Pancreas (tissue), 10 donors: ENCODE data around the gene DNAJB2. TPM values are rescaled to one million over a fixed set of nuclear protein-coding genes. Genes with fewer than 3 reads are reported as not detected.
"Not testable (repeated sequence)": the region's sequence is repeated elsewhere in the genome, so short reads cannot be mapped to it uniquely, and the experiment has no call there.

Experiments
- ATAC-seq, 4 donors: fragments of 200-7000 bp; cut with Tn5 transposase; one replicate each; pipeline versions ENCODE4 v1.8.0 to v1.9.1; 2020; ENCODE audit warnings: mild to moderate bottlenecking in 4 of 4, moderate library complexity in 4 of 4
- DNase-seq, 6 donors: peaks; one replicate each; pipeline ENCODE4 v3.0.0-alpha.2; 2020
- FAIRE-seq: peaks from 2 replicates; lab custom pipeline; 2012; peaks lifted over from hg19 to GRCh38; lab: Jason Lieb, UNC
- H3K27ac ChIP-seq, 4 donors: fragments of 200-600 bp; sonication (generic); 1 replicate in 3 of 4; 2 replicates in 1 of 4; pipeline versions ENCODE4 v1.5.0 to v1.8.0; 2020
- H3K27me3 ChIP-seq, 4 donors: fragments of 200-600 bp; one replicate each; pipeline ENCODE4 v1.8.0; 2021
- H3K36me3 ChIP-seq, 3 donors: fragments of 200-600 bp; sonication (generic) in 1 of 3; one replicate each; pipeline versions ENCODE4 v1.5.0 to v1.8.0; 2020 to 2021
- H3K4me1 ChIP-seq, 3 donors: fragments of 200-600 bp; one replicate each; pipeline ENCODE4 v1.8.0; 2021
- H3K4me3 ChIP-seq, 4 donors: fragments of 200-600 bp; sonication (generic) in 2 of 4; one replicate each; pipeline versions ENCODE4 v1.5.0 to v1.8.0; 2020 to 2021
- H3K9me3 ChIP-seq, 4 donors: fragments of 200-600 bp; one replicate each; pipeline ENCODE4 v1.8.0; 2021
- WGBS, 2 donors: extraction: QIAGEN DNeasy Blood & Tissue Kit; methylation state at CpG; one replicate each; pipeline ENCODE4 v1.1.7; 2013; 5-methylcytosine and 5-hydroxymethylcytosine counted together
- intact Hi-C, 3 donors: fragments of 100-400 bp; cut with DNase I; formaldehyde crosslinking; loops; one replicate each; pipeline versions ENCODE4 v1.11.1 to v1.14.2; 2022
- polyA plus RNA-seq, 2 donors: library from polyadenylated mRNA; stranded (reverse); fragments of 200-250 nt; gene quantifications; one replicate each; pipeline ENCODE4 v1.2.3, GENCODE V29; 2013
- total RNA-seq, 6 donors: library from RNA; stranded (reverse); fragmentation: NEBNext Ultra II Directional in 4 of 6; extraction: Animal tissue kit (Norgen Biotek cat#: 25700) in 4 of 6; gene quantifications; one replicate each; pipeline versions ENCODE4 v1.2.1 to v1.2.4, GENCODE V29; 2021 to 2023
- TF ChIP-seq, protein P1 (sequence below), 4 donors: fragments of 200-600 bp; sonication (generic) in 3 of 4; IDR thresholded peaks; one replicate each; pipeline versions ENCODE4 v1.5.0 to v1.8.0; 2021; ENCODE audit warnings: antibody characterized with exemption in 4 of 4
- donor health status: healthy with polysubstance abuse.
- donor health status: DM: no; HTN: no; CAD: no; lungs with moderate emphysema.
- donor health status: DM: no; HTN: no; CAD: no.
- donor health status: control.
- donor health status: control.
- donor health status: Bipolar disorder and iron deficiency.
- donor health status: DM: yes; HTN: yes; CAD: no.
- donor health status: DM: no; HTN: no; CAD: no.
- donor health status: DM: no; HTN: no; CAD: no.
- donor health status: DM: yes; HTN: yes; CAD: no.

The DNAJB2 gene
- total and polyA plus RNA-seq, 8 donors, result 44.5 to 96.3 (median 63.0) TPM

DNA sequence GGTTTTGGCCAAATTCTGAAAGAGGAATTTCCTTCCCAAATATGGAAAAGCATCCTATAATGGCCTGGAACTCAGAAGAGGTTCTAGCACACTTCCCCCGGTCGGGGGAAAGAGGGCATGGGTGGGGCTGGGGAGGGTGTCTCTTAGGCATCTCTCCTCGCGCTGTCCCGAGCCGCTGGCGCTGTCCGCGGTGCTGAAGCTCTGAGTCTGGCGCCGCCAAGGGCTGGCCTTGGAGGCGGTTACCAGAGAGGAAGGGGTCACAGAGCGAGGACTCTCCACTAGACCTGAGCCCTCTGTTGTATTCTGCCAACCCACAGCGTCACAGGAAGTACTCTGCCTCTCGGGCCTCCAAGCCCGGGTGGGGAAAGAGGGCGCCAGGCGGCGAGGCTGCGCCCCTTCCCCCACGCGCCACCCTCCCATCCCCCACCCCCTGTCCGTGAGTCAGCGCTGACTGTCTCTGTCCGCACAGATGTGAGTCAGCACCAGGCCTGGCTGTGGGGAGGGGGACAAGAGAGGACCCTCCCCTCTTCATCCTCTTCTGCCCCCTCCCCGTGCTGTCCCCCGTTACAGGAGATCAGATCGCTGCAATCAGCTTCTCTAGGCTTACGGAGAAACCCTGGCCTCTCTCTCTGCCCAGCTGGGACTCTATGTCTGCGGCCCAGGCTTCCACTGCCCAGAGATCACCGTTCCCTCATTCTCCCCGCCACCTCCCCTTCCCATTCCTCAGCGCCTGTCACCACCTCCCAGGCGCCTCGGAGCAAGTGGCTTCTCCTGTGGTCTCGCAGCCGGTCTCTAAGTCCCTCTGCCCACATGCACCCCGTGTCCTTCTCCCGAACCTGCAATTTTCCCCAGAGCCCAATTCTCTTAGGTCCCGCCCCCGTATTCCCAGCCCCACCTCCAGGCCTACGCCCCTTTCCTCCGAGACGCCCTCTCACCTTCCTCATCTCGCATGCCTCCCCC, 29.3 kb downstream of the DNAJB2 start:
- no peaks in the 10 kb centered on the region for H3K36me3 ChIP-seq
- H3K27ac ChIP-seq, result no peak overlapping the region
- H3K4me3 ChIP-seq, result peak overlapping the region in 1 of 4 donors; percentile 6
- ATAC-seq (peak; percentile 79 to 97 (median 84)), DNase-seq (peak in 5 of 6 donors; percentile 53 to 89 (median 77)), FAIRE-seq (no peak)
- H3K4me1 ChIP-seq, result no peaks in the 10 kb centered on the region
- TF ChIP-seq, protein P1, sequence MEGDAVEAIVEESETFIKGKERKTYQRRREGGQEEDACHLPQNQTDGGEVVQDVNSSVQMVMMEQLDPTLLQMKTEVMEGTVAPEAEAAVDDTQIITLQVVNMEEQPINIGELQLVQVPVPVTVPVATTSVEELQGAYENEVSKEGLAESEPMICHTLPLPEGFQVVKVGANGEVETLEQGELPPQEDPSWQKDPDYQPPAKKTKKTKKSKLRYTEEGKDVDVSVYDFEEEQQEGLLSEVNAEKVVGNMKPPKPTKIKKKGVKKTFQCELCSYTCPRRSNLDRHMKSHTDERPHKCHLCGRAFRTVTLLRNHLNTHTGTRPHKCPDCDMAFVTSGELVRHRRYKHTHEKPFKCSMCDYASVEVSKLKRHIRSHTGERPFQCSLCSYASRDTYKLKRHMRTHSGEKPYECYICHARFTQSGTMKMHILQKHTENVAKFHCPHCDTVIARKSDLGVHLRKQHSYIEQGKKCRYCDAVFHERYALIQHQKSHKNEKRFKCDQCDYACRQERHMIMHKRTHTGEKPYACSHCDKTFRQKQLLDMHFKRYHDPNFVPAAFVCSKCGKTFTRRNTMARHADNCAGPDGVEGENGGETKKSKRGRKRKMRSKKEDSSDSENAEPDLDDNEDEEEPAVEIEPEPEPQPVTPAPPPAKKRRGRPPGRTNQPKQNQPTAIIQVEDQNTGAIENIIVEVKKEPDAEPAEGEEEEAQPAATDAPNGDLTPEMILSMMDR (IDR thresholded peaks at IDR 0.05), result no peak
- H3K27me3 ChIP-seq, result peaks cover 0 to 13% (median 2%) of the 10 kb centered on the region in 4 donors
- WGBS, 2 donors, result 5 to 6% methylated on average over 43 to 45 of the region's 45 CpGs
- no peaks in the 10 kb centered on the region for H3K9me3 ChIP-seq
- intact Hi-C loops, result loop anchor here in 2 of 3 donors (10.0 kb wide), 2 partner anchors 144 to 274 kb away; partner anchors contain the start of gene NHEJ1 (in 1 of the 2)

DNA sequence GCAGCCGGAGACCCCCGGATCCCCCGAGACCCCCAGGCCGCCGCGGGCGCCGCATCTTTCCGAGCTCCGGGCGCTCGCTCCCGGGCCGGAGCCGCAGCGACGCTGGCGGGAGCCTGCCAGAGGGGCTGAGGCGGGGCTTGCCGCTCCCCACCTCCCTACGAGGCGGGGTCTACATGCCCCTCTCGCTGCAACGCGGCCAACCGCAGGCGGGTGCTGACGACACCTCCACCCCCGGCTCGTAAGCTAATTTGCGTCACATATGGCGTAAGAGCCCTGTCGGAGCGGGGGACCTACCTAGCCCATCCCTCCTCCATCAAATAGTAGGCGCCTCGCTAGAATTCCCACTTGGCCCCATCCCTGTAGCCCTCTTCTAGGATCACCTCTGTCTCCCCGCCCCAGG, 30.1 kb downstream of the DNAJB2 start, which contains the start of gene PTPRN:
TSS of gene PTPRN (minus strand) at position 124 of the 400 bp plus-strand sequence. CDS start at position 55, 69 bp downstream.
- Histone ChIP-seq H3K27ac (no peak within 1 kb of the TSS), H3K4me1 (no peaks in the 10 kb centered on the region), H3K36me3 (no peaks in the 10 kb centered on the region), H3K27me3 (peaks cover 0 to 13% (median 2%) of the 10 kb centered on the region in 4 donors), H3K9me3 (no peaks in the 10 kb centered on the region), H3K4me3 (peak within 1 kb of the TSS in 1 of 4 donors; percentile 6)
- DNase-seq (no peak), ATAC-seq (peak in 3 of 4 donors; percentile 37 to 87 (median 81)), FAIRE-seq (no peak)
- WGBS, 2 donors, result 4% methylated on average over 35 to 37 of the region's 37 CpGs
- TF ChIP-seq, protein P1 (IDR thresholded peaks at IDR 0.05), result no peak
- intact Hi-C loops, result loop anchor here in 2 of 3 donors (10.0 kb wide), 2 partner anchors 144 to 274 kb away; partner anchors contain the start of gene NHEJ1 (in 1 of the 2)

DNA sequence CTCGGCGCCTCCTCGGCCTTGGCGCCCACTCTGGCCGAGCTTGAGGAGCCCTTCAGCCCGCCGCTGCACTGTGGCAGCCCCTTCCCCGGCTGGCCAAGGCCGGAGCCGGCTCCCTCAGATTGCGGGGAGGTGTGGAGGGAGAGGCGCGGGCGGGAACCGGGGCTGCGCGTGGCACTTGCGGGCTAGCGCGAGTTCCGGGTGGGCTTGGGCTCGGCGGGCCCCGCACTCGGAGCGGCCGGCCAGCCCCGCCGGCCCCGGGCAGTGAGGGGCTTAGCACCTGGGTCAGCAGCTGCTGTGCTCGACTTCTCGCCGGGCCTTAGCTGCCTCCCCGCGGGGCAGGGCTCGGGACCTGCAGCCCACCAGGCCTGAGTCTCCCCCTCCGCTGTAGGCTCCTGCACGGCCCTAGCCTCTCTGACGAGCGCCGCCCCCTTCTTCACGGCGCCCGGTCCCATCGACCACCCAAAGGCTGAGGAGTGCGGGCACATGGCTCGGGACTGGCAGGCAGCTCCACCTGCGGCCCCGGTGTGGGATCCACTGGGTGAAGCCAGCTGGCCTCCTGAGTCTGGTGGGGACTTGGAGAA, 33.6 kb downstream of the DNAJB2 start:
- H3K36me3 ChIP-seq, H3K4me1 ChIP-seq, H3K27ac ChIP-seq, intact Hi-C loops, ATAC-seq, DNase-seq, H3K9me3 ChIP-seq, H3K4me3 ChIP-seq, FAIRE-seq: not testable (repeated sequence)
- H3K27me3 ChIP-seq, result peaks cover 0 to 13% (median 2%) of the 10 kb centered on the region in 4 donors
- WGBS, 2 donors, result 80 to 84% methylated on average over 31 to 49 of the region's 49 CpGs

DNA sequence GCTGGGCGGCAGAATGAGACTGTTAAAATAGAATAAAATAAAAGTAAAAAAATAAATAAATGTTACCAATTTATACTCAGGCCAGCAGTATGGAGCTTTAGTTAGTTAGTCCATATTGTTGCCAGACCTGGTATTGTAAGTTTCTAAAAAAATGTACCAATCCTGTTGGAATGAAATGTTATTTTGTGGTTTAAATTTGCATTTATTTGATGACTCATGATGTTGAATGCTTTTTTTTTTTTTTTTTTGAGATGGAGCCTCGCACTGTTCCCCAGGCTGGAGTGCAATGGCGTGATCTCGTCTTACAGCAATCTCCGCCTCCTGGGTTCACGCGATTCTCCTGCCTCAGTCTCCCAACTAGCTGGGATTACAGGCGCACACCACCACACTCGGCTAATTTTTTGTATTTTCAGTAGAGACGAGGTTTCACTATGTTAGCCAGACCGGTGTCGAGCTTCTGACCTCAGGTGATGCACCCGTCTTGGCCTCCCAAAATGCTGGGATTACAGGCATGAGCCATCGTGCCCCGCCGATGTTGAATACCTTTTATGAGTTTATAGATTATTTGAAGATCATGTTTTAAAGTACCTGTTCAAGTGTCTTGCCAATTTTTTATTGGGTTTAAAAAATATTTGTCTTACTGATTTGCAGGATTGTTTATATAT, 35.8 kb downstream of the DNAJB2 start:
- FAIRE-seq, result no peak
- no peak for DNase-seq
- H3K27ac ChIP-seq, result no peak overlapping the region
- ATAC-seq, result no peak
- peaks cover 0 to 1% (median 0%) of the 10 kb centered on the region in 4 donors for H3K27me3 ChIP-seq
- no peaks in the 10 kb centered on the region for H3K4me1 ChIP-seq
- no peaks in the 10 kb centered on the region for H3K9me3 ChIP-seq
- TF ChIP-seq, protein P1 (IDR thresholded peaks at IDR 0.05), result no peak
- H3K4me3 ChIP-seq, result no peak overlapping the region
- intact Hi-C loops, result no loop called here
- 85 to 86% methylated on average over 16 of the region's 16 CpGs for WGBS, 2 donors
- H3K36me3 ChIP-seq, result no peaks in the 10 kb centered on the region

DNA sequence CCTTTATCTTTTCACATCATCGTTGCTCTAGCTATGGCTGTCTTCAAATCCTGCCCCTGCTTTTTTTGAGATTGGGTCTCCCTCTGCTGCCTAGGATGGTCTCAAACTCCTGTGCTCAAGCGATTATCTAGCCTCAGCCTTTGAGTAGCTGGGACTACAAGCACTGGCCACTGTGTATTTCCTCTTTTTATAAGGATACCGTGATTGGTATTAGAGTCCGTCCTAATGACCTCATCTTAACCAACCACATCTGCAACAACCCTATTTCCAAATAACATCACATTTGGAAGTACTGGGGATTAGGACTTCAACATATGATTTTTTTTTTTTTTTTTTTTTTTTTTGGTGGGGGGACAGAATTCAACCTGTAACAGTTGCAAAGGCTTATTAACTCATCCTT, 44.3 kb downstream of the DNAJB2 start:
- Histone ChIP-seq H3K9me3 (no peaks in the 10 kb centered on the region), H3K4me3 (no peak overlapping the region), H3K27me3 (no peaks in the 10 kb centered on the region), H3K4me1 (no peaks in the 10 kb centered on the region), H3K36me3 (no peaks in the 10 kb centered on the region), H3K27ac (no peak overlapping the region)
- intact Hi-C loops, result no loop called here
- 48 to 54% methylated on average over 4 of the region's 4 CpGs for WGBS, 2 donors
- no peak for ATAC-seq
- TF ChIP-seq, protein P1 (IDR thresholded peaks at IDR 0.05), result no peak
- no peak for FAIRE-seq
- no peak for DNase-seq
